Measurements from ENCODE around the gene ERC1.

ERC1 gene

GRCh38 chr12:971991-972390 lies 19.0 kb upstream of the ERC1 start:
- Mint-ChIP-seq H3K36me3 (no peaks in the 10 kb centered on the region), H3K9me3 (no peaks in the 10 kb centered on the region), H3K4me3 (no peak overlapping the region), H3K4me1 (no peaks in the 10 kb centered on the region), H3K27ac (no peak overlapping the region)
- ATAC-seq (no peak), DNase-seq (ENCODE audit: low spot score in 2 of 2) (no peak)

- no peaks in the 10 kb centered on the region for H3K36me3 Mint-ChIP-seq
- H3K9me3 Mint-ChIP-seq, result no peaks in the 10 kb centered on the region
- H3K4me1 Mint-ChIP-seq, result no peaks in the 10 kb centered on the region
- ATAC-seq (no peak), DNase-seq (ENCODE audit: low spot score in 2 of 2) (no peak)
- H3K4me3 Mint-ChIP-seq, result no peak overlapping the region
- no peak overlapping the region for H3K27ac Mint-ChIP-seq
Observed at GRCh38 chr12:974271-974862, 16.7 kb upstream of the ERC1 start.

GRCh38 chr12:976644-977043 lies 14.4 kb upstream of the ERC1 start:
- no peaks in the 10 kb centered on the region for H3K9me3 Mint-ChIP-seq
- DNase-seq (ENCODE audit: low spot score in 2 of 2) (no peak), ATAC-seq (no peak)
- no peak overlapping the region for H3K4me3 Mint-ChIP-seq
- no peaks in the 10 kb centered on the region for H3K36me3 Mint-ChIP-seq
- H3K4me1 Mint-ChIP-seq, result peaks cover 7% of the 10 kb centered on the region
- H3K27ac Mint-ChIP-seq, result no peak overlapping the region

- no peaks in the 10 kb centered on the region for H3K36me3 Mint-ChIP-seq
- ATAC-seq (no peak), DNase-seq (ENCODE audit: low spot score in 2 of 2) (no peak)
- H3K27ac Mint-ChIP-seq, result no peak overlapping the region
- H3K4me3 Mint-ChIP-seq, result no peak overlapping the region
- H3K9me3 Mint-ChIP-seq, result no peaks in the 10 kb centered on the region
- peaks cover 7% of the 10 kb centered on the region for H3K4me1 Mint-ChIP-seq
Observed at GRCh38 chr12:977156-977555, 13.9 kb upstream of the ERC1 start.

GRCh38 chr12:979349-979748 lies 11.7 kb upstream of the ERC1 start:
- Mint-ChIP-seq H3K4me1 (peaks cover 7% of the 10 kb centered on the region), H3K36me3 (no peaks in the 10 kb centered on the region), H3K4me3 (no peak overlapping the region), H3K9me3 (no peaks in the 10 kb centered on the region), H3K27ac (no peak overlapping the region)
- ATAC-seq, result no peak
- no peak for DNase-seq (ENCODE audit: low spot score in 2 of 2)

- no peak overlapping the region for H3K4me3 Mint-ChIP-seq
- H3K27ac Mint-ChIP-seq, result peak overlapping the region; percentile 26
- DNase-seq (ENCODE audit: low spot score in 2 of 2) (no peak), ATAC-seq (peak; percentile 65)
- H3K4me1 Mint-ChIP-seq, result peaks cover 7% of the 10 kb centered on the region
- no peaks in the 10 kb centered on the region for H3K9me3 Mint-ChIP-seq
- H3K36me3 Mint-ChIP-seq, result no peaks in the 10 kb centered on the region
Observed at GRCh38 chr12:981176-981828, 9.7 kb upstream of the ERC1 start.

- Mint-ChIP-seq H3K4me3 (no peak overlapping the region), H3K4me1 (peaks cover 7% of the 10 kb centered on the region), H3K27ac (no peak overlapping the region), H3K36me3 (no peaks in the 10 kb centered on the region), H3K9me3 (no peaks in the 10 kb centered on the region)
- ATAC-seq, result no peak
- DNase-seq (ENCODE audit: low spot score in 2 of 2), result no peak
Observed at GRCh38 chr12:981961-982360, 9.1 kb upstream of the ERC1 start.

- ATAC-seq (no peak), DNase-seq (ENCODE audit: low spot score in 2 of 2) (no peak)
- Mint-ChIP-seq H3K27ac (no peak overlapping the region), H3K4me3 (no peak overlapping the region), H3K36me3 (peaks cover 21% of the 10 kb centered on the region), H3K4me1 (peaks cover 13% of the 10 kb centered on the region), H3K9me3 (no peaks in the 10 kb centered on the region)
Observed at GRCh38 chr12:988646-989045, 2.4 kb upstream of the ERC1 start.

GRCh38 chr12:989051-989450 lies 2.0 kb upstream of the ERC1 start:
- Mint-ChIP-seq H3K9me3 (no peaks in the 10 kb centered on the region), H3K4me3 (no peak overlapping the region), H3K27ac (no peak overlapping the region), H3K4me1 (peaks cover 13% of the 10 kb centered on the region), H3K36me3 (peaks cover 21% of the 10 kb centered on the region)
- ATAC-seq, result no peak
- DNase-seq (ENCODE audit: low spot score in 2 of 2), result no peak

GRCh38 chr12:989751-990660 lies 1.0 kb upstream of the ERC1 start:
- Mint-ChIP-seq H3K27ac (peak overlapping the region; percentile 38), H3K9me3 (no peaks in the 10 kb centered on the region), H3K4me1 (peaks cover 13% of the 10 kb centered on the region), H3K36me3 (peaks cover 21% of the 10 kb centered on the region), H3K4me3 (peak overlapping the region; percentile 90)
- ATAC-seq (peak; percentile 60), DNase-seq (ENCODE audit: low spot score in 2 of 2) (no peak)

- no peak for DNase-seq (ENCODE audit: low spot score in 2 of 2)
- Mint-ChIP-seq H3K27ac (peak overlapping the region; percentile 94), H3K4me3 (peak overlapping the region; percentile 90), H3K4me1 (peaks cover 21% of the 10 kb centered on the region), H3K36me3 (peaks cover 21% of the 10 kb centered on the region), H3K9me3 (no peaks in the 10 kb centered on the region)
- ATAC-seq, result peak; percentile 80
Observed at GRCh38 chr12:991350-992333, 619 bp downstream of the ERC1 start.

- Mint-ChIP-seq H3K27ac (no peak overlapping the region), H3K36me3 (peaks cover 21% of the 10 kb centered on the region), H3K4me3 (peak overlapping the region; percentile 90), H3K4me1 (peaks cover 26% of the 10 kb centered on the region), H3K9me3 (no peaks in the 10 kb centered on the region)
- DNase-seq (ENCODE audit: low spot score in 2 of 2) (no peak), ATAC-seq (no peak)
Observed at GRCh38 chr12:992647-993046, 1.6 kb downstream of the ERC1 start.

GRCh38 chr12:996881-997280 lies 5.9 kb downstream of the ERC1 start:
- Mint-ChIP-seq H3K36me3 (peaks cover under 1% of the 10 kb centered on the region), H3K4me3 (no peak overlapping the region), H3K4me1 (peaks cover 22% of the 10 kb centered on the region), H3K9me3 (no peaks in the 10 kb centered on the region), H3K27ac (no peak overlapping the region)
- DNase-seq (ENCODE audit: low spot score in 2 of 2) (no peak), ATAC-seq (no peak)

GRCh38 chr12:997505-997904 lies 6.5 kb downstream of the ERC1 start:
- no peak overlapping the region for H3K4me3 Mint-ChIP-seq
- H3K27ac Mint-ChIP-seq, result no peak overlapping the region
- H3K36me3 Mint-ChIP-seq, result no peaks in the 10 kb centered on the region
- peaks cover 21% of the 10 kb centered on the region for H3K4me1 Mint-ChIP-seq
- H3K9me3 Mint-ChIP-seq, result no peaks in the 10 kb centered on the region
- DNase-seq (ENCODE audit: low spot score in 2 of 2) (no peak), ATAC-seq (no peak)
